HG02970 (cell line): ENCODE measurements around the gene MGLL.

Experiments used
- ATAC-seq: cut with Tn5 transposase; IDR thresholded peaks from one replicate; pipeline ENCODE4 v1.9.1; 2021; ENCODE audit warnings: mild to moderate bottlenecking, moderate library complexity, moderate number of reproducible peaks; ENCODE audit not compliant: unreplicated experiment, low FRiP score

Gene MGLL

DNA sequence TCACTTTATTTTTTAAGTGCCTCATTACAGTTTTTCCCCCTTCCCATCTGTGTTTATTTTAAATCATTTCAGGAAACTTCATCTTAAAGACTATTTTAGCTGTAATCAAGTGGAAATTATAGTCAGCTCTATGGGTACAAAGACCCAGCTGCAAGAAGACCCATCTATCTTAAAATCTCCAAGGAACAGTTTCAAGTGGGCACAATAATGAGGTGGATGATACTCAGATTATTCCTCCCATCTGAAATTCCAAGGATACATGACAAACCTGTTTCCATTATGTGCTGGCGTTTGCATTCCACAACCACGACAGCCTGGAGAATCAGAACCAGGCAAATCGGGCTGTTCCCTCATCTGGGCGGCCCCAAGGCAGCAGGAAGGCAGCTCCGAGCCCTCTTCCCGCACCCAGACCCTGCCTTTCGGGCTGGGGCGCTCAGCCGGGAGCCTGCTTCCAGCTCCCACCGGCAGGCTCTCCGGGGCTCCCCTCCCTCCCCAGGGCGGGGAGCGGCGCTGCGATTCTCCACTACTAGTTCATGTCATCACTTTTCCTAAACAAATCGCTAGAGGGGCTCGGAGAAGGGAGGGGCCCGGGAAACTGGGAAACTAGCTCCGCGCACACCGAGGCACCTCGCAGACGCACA lies at the start of gene MGLL:
Gene MGLL, minus strand, starts transcription at position 475 of the 641 bp plus-strand sequence. Its CDS starts 197 bp downstream, at position 278.
- ATAC-seq = no peak

DNA sequence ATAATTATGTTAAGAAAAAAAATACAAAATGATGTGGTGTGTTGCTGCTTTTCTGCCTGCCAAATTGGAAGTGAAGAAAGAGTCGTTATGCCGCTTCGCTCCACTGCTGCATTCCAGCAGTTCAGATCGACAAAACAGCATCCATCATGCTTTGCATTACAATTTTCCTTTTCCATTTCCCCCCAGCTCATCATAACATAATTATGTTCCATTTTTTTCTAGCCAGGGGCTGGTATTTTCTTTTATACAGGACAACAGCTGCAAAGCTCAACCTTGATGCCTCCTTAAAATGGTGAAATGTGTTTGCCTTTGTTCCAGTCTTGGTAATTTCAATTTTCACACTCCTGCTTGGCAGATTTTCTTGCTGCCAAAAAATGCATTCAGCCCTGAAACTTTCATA lies 47.8 kb upstream of the MGLL start:
- ATAC-seq = no peak

DNA sequence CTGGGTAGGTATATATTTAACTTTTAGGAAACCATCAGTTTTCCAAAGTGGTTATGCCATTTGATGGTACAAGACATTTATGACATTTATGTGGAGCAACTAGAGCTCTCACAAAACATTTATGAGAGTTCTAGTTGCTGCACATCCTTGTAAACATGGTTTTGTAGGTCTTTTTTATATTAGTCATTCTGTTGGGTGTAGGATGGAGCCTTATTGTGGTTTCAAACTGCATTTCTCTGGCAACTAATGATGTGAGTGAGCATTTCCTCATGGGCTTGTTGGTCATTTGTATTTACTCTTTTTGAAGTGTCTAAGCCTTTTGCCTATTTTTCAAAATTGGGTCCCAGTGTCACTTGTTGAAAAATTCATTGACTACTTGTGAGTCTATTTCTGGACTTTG lies 45.7 kb upstream of the MGLL start:
- no peak for ATAC-seq

DNA sequence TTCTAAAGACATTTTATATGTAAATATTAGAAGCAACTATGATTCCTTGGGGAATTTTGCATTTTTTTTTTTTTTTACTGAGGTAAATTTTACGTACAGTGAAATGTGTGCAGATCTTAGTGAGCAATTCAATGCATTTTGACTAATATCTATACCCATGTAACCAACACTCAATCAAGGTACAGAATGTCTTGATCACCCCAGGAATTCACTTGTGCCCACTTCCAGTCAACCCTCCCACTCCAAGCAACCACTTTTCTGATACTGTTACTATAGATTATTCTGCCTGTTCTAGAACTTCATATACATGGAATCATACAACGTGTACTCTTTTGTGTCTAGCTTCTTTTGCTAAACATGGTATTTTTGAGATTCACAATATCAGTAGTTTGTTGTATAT lies 45.1 kb upstream of the MGLL start:
- ATAC-seq = no peak

DNA sequence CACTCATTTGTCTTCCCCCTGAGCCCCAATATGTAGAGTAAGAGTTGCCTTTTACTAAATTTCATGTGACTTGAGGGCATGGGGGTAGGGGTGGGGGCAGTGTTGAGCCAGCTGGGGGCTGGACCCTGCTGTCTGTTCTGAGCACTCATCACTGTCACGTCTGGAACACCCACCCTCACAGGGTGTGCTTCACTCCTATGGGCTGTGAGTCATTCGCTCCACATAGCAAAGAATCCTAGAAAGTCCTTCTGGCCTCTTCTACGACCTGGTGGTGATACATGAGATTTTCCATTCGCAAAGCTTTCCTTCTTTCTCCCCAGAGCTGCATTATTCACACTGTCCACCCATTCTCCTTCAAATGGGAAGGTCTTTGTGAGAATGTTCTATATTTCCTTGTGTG lies 43.6 kb upstream of the MGLL start:
- no peak for ATAC-seq

DNA sequence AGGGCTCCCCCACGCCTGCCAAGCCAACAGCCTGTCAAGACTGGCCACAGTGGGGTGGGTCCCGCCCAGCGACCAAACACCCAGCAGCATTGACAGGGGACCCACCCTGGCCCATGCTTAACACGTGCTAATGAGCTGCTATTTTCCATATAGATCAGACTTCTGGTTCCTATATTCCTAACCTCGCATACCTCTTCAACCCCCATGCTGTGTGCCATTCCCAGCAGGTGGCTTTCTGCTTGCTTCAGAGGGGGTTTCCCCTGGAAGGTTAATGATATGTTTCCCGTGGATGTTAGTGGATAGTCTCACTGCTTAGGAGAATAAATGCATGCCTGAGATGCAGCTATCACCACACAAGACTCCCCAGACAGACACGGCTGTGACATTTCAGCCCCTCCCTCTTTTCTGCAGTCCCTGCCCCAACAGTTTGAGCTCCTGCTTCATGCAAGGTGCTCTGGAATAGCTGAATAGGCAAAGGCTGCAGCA lies 37.9 kb upstream of the MGLL start:
- ATAC-seq = no peak

DNA sequence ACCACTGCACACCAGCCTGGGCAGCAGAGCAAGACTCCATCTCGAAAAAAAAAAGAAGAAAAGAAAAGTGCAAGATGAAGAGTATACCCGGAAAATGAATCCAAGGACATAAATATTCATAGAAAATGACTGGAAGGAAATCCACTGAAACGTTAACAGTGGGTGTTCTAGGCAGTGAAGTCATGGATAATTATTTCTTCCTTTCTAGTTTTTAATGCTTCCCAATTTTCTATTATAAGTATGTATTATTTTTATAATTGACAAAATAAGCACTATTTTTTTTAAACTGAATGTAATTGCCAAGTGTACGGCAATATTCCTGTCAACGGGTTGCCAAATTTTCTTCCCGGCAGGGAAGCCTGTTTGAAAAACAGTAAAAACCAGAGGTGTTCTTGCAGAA lies 37.4 kb upstream of the MGLL start:
- ATAC-seq = no peak

DNA sequence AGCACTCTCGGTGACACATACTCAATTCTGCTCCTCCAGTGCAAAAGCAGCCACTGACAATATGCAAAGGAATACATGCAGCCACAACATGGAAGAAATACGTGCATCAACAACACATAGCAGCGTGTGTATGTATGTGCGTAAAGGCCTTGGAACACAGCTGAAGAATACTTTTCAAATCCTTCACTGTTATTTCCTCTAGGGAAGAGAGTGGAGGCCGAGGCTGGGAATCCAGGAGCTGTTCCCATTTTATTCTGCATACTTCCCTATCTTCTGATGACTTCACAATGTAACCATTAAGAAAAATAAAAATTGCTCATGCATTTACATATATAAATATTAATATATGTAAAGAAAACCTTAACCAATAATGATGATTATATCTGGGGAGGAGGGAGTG lies 36.6 kb upstream of the MGLL start:
- ATAC-seq = no peak

DNA sequence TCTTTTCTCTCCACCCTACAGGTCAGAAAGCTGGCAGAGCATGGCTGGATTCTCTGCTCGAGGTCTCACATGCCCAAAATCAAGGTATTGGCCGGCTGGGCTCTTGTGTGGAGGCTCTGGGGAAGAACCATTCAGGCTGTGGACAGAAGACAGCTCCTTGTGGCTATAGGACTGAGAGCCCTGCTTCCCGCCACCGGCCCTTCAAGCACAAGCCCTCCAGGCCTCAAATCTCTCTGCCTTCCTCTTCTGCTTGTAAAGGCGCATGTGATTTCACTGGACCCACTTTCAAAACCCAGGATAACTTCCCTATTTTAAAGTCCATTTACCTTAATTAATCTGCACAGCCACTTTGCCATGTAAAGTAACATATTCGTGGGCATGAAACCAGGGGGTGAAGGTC lies 36.2 kb upstream of the MGLL start:
- ATAC-seq = no peak

DNA sequence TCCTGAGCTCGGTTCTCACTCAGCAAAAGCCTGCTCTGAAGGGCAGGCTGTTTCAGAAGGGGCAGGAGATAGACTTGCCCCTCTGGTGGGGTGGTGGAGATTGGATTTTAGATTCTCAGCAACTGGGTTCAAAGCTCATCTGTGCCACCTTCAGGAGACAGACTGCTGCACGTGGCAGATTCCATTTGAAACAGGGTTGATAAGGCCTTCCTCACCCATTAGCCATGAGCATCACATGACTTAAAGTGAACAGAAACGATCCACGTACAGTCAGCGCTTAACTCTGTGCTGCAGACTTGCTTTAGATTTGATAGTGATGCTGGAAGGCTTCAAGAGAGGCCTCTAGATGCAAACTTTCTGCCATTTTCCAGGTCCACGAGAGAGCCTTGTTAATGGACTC lies 35.0 kb upstream of the MGLL start:
- no peak for ATAC-seq

DNA sequence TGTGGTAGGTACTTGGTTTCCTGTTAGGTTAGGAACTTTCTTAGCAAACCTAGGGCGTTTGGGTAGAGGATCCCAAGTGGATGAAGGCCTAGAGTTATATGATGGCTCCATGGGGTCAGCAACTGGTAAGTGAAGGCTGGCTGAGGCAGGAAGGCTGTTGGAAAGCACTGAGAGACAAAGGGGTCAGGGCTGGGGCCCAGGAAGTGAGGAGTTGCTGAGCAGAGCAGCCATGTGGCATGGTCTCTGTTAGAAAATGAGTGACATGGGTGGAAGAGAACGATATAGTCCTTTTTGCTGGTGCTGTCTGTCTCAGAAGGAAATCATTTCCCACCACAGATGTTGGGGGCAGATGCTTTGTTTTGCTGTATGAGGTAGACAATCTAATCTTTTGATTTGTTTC lies 34.5 kb upstream of the MGLL start:
- no peak for ATAC-seq

DNA sequence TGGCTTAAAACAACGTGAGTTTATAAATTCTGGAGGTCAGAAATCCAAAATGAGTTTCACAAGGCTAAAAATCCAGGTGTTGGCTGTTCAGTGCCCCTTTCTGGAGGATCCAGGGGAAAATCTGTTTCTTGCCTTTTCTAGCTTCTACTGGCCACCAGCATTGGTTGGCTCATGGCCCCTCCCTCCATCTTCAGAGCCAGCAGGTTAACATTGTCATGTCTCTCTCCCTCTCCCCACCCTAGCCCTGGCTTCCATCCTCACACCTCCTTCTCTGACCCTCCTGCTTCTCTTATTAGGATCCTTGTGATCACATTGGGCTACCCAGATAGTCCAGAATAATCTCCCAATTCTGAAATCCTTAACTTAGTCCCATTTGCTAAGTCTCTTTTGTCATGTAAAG lies 32.9 kb upstream of the MGLL start:
- ATAC-seq = no peak

DNA sequence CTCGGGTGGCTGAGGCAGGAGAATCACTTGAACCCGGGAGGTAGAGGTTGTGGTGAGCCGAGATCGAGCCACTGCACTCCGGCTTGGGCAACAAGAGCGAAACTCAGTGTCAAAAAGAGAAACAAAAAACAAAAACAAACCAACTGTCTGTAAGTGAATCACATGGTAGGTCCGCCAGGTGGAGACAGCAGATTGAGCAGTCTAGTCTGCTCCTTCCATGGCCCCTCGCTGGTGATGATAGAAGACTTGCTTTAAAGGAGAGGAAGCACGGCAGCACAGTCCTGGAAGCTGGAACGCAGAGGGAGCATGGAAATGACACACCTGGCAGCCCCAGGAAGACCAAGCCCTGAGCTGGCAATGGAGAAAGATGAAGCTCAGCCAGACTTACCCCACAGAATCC lies 31.4 kb upstream of the MGLL start:
- no peak for ATAC-seq

DNA sequence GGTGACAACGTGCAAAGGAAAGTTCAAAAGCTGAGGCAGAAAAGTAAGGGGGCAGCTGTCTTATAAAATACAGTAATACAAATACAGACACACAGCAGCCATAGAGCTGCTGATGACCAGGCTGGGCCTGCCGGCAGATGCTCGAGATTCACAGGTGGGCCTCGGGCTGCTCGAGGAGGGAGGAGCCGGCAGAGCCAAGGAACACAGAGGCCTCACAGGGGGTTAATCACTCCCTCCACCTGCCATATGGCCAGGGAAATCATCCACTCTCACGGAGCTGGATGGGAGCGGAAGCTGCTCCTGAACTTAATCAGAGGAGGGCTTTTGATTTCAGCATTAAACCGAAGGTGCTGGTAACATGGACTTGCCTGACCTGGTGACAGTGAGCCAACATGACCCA lies 29.6 kb upstream of the MGLL start:
- ATAC-seq = no peak

DNA sequence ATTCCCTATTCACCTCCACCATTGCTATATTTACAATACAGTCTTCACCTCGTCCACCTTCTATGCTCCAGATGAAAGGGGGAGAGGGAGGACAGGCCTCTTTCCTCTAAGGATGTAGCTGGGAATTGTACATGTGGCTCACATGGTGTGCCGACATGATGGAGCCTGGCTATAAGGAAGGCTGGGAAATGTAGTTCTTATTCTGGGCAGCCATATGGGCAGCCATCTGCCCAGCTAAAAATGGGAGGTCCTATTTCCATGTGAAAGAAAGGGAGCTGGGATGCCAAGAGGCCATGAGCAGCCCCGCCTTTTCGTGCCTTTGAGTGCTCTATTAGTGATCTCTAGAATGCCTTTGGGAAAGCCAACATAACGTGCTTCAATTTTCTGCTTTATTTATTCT lies 27.1 kb upstream of the MGLL start:
- ATAC-seq = no peak

DNA sequence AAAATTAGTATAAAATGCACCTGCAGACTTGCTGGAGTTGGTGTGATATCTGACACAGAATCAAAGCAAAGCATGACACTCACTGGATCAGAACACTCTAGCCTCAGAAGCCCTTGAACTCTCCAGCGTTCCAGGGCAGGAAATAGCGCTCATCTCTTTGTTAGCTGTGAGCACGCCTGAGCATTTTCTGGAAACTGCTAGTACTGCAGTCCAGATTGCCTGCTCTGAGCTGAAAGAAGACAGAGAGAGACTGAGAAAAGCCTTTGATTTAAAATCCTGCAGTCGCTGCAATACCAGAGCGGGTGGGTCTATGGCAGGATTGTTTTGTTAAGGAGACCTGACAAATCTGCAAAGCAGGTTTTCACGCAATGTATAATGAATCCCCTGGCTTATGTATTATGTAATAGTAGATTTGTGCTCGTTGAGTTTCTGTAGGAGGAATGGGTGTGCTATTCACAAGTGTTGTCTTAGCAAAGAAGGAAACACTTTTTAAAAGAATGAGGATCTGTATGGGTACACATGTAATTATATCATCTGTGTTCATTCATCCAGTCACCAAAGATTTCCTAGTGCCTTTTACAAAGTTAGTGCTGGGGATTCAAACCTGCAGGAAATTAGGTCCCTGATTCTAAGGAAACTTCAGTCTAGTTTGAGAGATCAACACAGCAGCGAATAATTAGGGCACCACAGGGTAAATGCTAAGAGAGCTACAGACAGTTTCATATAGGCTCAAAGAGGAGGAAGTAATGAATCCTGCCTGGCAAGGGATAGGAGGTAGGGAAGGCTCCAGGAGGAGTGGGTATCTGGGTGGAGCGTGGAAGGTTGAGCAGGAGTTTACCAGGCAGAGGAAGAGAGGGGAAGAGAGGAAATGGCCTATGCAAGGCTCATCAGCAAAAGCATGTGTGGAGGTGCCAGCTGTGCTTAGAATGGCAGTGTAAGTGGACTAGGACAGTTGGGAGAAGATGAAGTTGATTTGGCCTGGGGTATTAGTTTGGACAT lies 26.1 kb upstream of the MGLL start:
- no peak for ATAC-seq

DNA sequence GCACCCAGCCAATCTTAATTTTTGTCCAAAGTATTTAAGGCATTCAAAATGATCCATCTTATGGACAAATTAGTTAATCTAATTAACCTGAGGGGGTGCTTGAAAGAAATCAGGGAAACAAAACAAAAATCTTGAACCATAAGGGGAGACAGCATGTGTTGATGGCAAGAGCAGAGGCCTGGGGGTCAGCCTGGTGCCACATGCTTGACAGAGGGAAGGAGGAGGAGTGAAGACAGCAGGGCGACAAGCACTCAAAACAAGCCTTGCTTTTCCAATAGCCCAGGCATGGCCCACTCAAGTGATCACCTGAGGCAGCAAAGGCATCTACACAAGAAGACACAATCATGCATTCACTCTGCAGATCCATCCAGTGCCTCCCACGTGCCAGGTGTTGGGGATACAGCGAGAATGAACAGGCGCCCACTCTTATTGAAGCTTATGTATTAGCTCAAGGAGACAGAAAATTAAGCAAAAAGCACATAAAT lies 25.0 kb upstream of the MGLL start:
- no peak for ATAC-seq

DNA sequence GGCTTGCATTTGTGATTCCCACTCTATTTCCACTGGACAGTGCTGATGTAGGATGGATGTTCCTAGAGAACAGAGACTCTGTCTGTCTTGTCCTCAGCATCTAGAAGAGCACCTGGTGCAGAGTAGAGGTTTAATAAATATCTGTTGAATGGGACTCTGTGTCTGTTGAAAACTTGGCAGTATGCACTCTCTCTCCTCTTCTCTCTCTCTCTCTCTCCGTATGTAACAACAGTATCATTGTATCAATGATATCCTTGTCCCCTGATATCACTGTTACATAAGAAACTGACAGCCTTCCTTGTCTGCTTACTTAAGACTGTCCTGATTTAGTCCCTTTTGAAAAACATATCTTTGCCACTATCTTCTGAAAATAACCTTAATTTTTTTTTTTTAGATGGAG lies 24.3 kb upstream of the MGLL start:
- no peak for ATAC-seq

DNA sequence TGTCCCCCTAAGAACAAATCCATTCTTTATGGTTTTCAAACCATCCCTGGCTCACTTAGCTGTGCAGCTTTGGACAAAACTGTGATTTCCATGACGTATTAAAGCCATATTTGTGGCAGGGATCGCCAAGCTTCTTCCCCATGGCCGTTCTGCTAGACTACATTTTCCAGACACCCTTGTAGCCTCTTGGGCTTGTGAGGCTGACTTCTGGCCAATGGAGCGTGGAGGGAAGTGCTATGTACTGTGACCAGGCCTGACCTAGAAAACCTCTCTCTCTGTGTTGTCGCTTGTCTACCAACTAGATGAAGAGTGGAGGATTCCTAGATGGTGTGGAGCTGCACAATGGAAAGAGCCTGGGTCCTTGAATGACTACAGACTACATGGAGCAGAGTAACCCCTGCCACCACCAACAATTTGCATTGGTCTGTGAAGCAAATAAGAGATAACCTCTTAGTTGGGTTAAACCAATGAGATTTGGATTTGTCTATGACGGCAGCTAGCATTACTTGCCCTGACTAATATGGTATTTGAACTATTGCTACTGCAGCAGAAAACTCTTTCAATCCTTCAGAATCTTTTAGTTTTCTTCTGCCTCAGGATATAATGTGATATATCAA lies 22.1 kb upstream of the MGLL start:
- no peak for ATAC-seq

DNA sequence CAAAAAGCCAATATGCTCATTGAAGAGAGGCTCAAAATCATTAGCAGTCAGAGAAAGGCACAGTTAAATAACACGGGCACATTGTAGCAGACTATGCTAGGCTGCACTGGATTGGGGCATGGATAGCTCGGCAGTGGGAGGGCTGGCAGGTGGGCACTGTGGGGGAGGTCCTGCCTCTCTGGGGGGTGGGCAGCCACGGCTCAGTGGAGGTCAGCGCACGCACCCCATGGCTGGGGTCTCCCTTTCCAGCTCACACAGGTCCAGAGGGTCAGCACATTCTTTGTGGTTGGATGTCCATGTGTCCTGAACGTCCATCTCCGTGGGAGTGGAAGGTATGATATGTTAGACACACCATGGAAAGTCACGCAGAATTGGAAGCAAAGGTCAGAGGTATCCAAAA lies 18.4 kb upstream of the MGLL start:
- ATAC-seq = no peak

DNA sequence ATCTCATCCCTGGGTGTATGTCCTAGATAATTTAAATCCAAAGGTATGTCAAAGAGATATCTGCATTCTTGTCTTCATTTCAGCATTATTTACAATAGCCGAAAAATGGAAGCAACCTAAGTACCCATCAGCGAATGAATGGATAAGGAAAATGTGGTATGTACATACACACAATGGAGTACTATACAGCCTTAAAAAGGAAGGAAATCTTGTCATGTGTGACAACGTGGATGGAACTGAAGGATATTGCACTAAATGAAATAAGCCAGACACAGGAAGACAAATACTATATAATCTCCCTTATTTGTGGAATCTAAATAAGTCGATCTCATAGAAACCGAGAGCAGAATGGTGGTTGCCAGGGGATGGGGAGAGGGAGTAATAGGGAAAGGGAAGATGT lies 16.8 kb upstream of the MGLL start:
- ATAC-seq = no peak
